DMS 273 (cell line): ENCODE data around the gene HNRNPH1.
A peak's percentile ranks its signal among the peaks of the same experiment; 100 is the strongest.

ENCODE experiments used
- DNase-seq: peaks from one replicate; lab custom pipeline; 2025; ENCODE audit not compliant: unreplicated experiment; lab: John Stamatoyannopoulos, UW

Gene HNRNPH1

GRCh38 chr5:179606071-179606909 is 17.2 kb downstream of the HNRNPH1 start:
- DNase-seq, result peak; percentile 74

GRCh38 chr5:179605026-179605833 is 18.2 kb downstream of the HNRNPH1 start:
- peak; percentile 64 for DNase-seq

GRCh38 chr5:179603308-179603707 is 20.2 kb downstream of the HNRNPH1 start:
- no peak for DNase-seq

- DNase-seq, result no peak
Measured at GRCh38 chr5:179601871-179602625, 21.4 kb downstream of the HNRNPH1 start.

- no peak for DNase-seq
Measured at GRCh38 chr5:179599973-179600372, 23.5 kb downstream of the HNRNPH1 start.

- DNase-seq, result no peak
Measured at GRCh38 chr5:179599566-179599965, 23.9 kb downstream of the HNRNPH1 start.

- DNase-seq, result no peak
Measured at GRCh38 chr5:179599100-179599499, 24.4 kb downstream of the HNRNPH1 start.

GRCh38 chr5:179596421-179596820 is 27.1 kb downstream of the HNRNPH1 start:
- peak; percentile 35 for DNase-seq

- DNase-seq, result no peak
Measured at GRCh38 chr5:179595916-179596315, 27.6 kb downstream of the HNRNPH1 start.

GRCh38 chr5:179588166-179588565 is 35.3 kb downstream of the HNRNPH1 start:
- DNase-seq, result no peak

- no peak for DNase-seq
Measured at GRCh38 chr5:179585941-179586401, 37.5 kb downstream of the HNRNPH1 start.

GRCh38 chr5:179577286-179577960 is 46.0 kb downstream of the HNRNPH1 start:
- DNase-seq, result no peak

GRCh38 chr5:179572386-179572785 is 51.1 kb downstream of the HNRNPH1 start:
- DNase-seq, result no peak

- no peak for DNase-seq
Measured at GRCh38 chr5:179568721-179569120, 54.8 kb downstream of the HNRNPH1 start.

GRCh38 chr5:179564526-179564925 is 58.9 kb downstream of the HNRNPH1 start:
- no peak for DNase-seq
